Amniotic epithelial cell (primary cell): ENCODE measurements around the gene MAP1LC3A.

Source experiments
- DNase-seq: peaks from one replicate; pipeline ENCODE4 v3.0.0-alpha.2; 2010; ENCODE audit warnings: low read depth

Gene MAP1LC3A

GRCh38 chr20:34529742-34530141, 28.8 kb upstream of the MAP1LC3A start:
- DNase-seq = no peak

DNA sequence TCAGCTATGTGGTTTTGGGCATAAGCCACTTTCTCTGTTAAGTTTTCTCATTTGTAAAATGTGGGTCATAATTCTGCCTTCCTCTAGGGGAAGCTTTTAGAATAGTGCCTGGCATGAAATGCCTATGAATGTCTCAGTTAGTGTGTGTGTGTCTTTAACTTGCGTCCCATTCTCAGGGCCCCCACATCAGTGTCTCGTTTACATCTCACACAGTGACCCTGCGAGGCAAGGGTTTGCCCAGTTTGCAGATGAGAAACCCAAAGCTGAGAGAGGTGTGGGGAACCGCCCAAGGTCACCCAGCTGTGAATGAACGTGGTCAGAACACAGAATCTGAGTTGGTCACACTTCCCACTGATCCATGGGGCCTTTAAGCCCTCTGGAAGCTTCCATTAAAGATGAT, 28.2 kb upstream of the MAP1LC3A start:
- DNase-seq = no peak

- DNase-seq = no peak
Observed at GRCh38 chr20:34531608-34532265, 26.8 kb upstream of the MAP1LC3A start.

DNA sequence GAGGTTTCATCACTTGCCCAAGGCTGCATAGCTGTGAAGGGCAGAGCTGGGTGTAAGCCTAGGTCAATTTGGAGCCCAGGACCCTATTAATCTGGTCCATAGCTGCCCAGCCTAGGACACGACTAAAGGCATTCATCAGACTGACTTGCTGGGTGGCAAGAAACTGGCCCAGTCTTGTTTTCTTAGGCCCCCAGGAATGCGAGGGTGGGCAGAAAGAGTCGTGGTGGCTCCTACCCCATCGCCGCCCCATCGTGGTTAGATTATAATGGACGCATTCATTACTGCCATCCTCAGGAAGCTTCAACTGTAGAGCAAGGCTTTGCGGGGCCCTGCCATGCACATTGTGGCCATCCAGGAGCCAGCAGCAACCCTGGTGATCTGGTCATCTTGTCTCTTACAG, 26.2 kb upstream of the MAP1LC3A start:
- no peak for DNase-seq

DNA sequence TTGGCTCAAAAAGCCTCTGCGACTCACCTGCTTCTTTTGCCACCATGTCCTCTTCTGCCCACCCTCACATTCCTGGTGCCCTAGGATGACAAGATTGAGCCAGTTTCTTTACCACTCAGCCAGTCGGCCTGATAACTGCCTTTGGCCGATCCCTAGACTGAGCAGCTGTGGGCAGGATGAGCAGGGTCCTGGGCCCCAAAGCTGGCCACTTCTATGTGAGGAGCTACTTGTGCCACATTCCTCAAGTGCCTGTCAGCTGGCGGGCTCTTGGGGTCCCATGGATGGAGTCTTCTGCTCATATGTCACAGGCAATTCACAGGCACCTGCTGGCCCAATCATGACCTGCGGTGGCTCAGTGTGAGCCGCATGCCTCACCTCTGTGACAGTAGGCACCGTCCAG, 25.8 kb upstream of the MAP1LC3A start:
- no peak for DNase-seq

- DNase-seq = no peak
Observed at GRCh38 chr20:34534391-34535165, 23.9 kb upstream of the MAP1LC3A start.

DNA sequence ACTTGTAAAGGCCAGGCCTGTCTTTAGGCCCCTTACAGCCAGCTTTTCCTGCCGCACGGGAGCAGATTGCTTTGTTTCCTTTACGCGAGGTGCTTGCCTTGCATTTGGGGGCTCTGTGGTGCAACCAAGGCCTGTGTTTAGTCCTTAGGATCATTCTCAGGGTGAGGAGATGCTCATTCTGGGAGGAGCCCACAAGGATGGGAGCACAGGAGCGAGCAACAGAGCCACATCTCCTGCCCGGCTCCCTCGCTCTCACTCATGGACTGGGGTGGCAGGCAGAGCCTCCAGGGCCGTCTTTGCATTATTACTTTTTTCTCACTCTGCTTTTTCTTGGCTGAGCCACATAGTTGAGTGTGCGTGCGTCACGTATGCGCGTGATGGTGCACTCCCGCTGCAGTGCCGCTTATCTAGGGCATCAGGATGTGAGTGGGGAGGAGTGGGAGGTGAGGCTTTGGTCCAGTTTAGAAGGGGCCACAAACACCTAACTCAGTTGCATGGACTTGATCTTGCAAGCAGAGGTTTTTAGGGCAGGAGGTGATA, 23.1 kb upstream of the MAP1LC3A start:
- DNase-seq = no peak

- no peak for DNase-seq
Observed at GRCh38 chr20:34535857-34536256, 22.7 kb upstream of the MAP1LC3A start.

DNA sequence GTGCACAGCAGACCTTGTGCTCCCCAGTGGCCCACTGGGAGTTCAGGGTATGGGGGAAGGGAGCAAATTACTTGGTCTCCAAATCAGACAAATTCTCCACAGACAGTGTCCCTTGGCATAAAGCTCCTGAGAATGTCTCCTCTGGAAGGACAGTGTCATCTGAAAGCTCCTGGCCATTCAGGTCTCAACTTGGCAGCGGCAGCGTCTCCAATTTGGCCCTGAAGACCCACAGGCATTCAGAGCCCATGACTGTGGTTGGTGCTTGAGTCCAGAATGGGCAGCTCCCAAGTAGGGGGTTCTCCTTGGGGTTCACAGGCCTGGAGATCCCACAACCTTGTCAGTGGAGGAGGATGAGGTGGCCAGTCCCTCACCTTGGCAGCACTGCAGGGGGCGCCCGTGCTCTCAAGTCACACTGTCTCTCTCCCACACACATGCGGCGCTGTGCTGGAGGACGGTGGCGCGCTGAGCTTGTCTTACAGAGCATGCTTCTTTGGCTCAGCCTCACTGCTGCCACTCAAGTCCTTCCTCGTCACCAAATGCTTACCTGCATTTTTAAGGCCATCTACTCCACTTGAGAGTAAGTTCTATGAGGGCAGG, 21.6 kb upstream of the MAP1LC3A start:
- peak; percentile 39 for DNase-seq

GRCh38 chr20:34537651-34538050, 20.9 kb upstream of the MAP1LC3A start:
- no peak for DNase-seq

GRCh38 chr20:34538671-34539123, 19.8 kb upstream of the MAP1LC3A start:
- DNase-seq = peak; percentile 67

- DNase-seq = no peak
Observed at GRCh38 chr20:34539756-34540155, 18.8 kb upstream of the MAP1LC3A start.

DNA sequence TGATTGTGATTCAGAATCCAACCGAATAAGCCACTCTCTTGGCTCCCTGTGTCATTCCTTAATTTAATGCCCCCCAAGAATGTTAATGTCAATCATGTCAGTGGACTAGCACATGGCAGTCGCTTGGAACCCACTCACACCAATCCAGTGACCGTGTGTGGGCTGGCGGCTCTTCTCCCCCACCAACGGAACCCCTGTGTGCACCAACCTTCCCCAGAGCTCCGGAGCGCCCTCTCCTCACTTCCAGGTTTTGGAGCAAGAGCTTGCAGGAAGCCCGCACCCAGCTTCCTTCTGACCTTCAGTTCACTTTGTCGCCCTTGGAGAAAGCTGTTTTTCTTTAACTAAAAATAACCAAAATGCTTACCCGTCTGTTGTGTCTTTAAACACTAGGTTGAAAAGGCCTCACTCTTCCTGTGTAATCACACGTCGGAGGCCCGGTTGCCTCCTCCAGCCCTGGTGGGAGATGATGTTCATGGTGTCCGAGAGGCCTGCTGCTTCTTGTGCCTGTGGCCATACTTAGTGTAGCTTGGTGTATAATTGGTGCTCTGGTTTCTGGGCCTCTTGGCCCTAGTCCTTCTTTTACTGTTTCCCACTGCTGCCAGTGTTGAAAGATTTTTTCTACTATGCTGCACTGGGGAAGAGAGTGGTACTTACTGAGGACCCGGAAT, 17.8 kb upstream of the MAP1LC3A start:
- DNase-seq = no peak

- no peak for DNase-seq
Observed at GRCh38 chr20:34541264-34541901, 17.1 kb upstream of the MAP1LC3A start.

DNA sequence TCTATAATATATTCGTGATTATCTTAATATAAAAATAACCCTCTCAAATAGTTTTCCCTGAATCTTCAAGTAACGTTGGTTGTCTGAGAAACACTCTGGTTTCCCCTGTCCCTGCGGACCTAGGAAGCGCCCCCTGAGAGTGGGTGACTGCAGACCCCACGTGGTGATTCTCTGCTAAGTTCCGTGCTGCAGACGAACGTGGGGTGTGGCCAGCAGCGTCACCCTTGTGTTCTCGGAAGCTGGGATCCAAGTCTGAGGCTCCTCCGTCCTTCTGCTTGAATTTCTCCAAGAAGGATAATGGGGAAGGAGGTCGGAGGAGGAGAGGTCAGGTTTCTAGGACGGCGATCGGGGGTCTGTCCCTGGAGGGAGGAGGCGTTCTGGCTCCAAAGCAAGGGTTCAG, 16.6 kb upstream of the MAP1LC3A start:
- DNase-seq = no peak

- no peak for DNase-seq
Observed at GRCh38 chr20:34542439-34542838, 16.1 kb upstream of the MAP1LC3A start.

DNA sequence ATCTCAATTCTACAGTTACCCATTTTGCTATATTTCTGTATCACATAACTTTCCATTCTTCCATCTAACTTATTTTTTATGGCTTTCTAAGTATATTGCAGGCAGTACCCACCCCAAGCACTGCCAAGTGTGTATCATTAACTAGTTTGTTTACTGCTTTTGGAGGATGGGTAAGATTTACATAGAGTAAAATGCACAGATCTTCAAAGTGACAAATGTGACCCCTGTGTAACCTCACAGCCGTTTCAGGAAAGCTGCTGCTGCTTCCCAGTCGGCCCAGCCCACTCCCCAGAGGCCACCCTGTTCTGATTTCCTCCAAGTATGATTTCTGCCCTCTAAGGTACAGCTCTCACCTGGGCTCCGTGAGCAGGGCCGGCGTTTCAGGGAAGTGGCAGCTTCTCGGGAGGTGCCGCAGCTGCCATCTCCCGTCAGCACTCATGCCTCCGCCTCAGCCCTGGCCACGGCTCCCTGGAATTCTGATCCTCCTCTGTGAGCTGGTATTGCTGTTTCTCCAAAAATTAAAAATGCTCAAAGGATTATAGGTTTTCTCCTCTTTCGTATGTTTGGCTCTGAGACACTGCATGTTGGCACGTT, 15.0 kb upstream of the MAP1LC3A start:
- DNase-seq = no peak

DNA sequence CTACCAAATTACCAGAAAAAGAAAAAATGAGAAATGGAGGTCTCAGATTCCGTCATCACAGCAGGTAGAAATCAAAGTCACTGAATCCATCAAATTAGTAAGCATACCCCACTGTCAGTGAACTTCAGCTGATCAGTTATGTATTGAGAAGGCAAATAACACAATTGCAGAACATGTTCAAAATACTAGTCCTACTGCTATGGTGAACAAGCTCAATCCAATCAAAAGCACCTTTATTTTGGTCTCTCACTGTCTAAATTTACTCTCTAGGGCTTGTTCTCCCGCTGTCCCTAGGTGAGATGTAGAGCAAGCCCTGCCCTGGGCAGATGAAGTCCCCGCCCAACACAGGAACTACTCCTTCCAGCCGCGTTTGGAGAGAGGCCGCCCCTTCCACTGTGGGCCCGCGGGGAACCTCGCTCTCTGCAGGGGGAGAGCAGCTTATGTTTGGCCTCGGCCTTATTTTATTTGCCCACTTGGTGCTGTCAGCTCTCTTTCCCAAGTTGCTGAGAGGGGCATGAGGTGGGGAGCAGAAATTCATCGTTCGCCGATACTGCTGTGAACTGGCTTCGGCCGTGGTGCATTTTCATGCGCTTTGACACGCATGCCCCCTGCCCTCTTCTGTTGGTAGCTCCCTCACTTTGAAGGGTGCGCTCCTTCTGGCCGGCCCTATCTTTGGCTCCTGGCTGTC, 14.3 kb upstream of the MAP1LC3A start:
- DNase-seq = no peak

GRCh38 chr20:34546751-34547181, 11.8 kb upstream of the MAP1LC3A start:
- no peak for DNase-seq

GRCh38 chr20:34547844-34548613, 10.5 kb upstream of the MAP1LC3A start:
- DNase-seq = no peak
